Suppressor macrophage treated with lipopolysaccharide for 4 hours (primary cell): ENCODE measurements around the gene TMEM186.
"Not testable (repeated sequence)": the region's sequence is repeated elsewhere in the genome, so short reads cannot be mapped to it uniquely, and the experiment has no call there.

ENCODE experiments used
- DNase-seq: peaks from one replicate; pipeline ENCODE4 v3.0.0-alpha.2; 2020

TMEM186 gene

GRCh38 chr16:8797364-8798173 lies at the start of gene TMEM186, which contains the start of gene PMM2:
TSS of gene TMEM186 (minus strand) at chr16:8797639. CDS start at chr16:8797614, 25 bp downstream.
TSS of gene PMM2 (plus strand) at chr16:8797839. CDS start at chr16:8797883, 44 bp downstream.
- peak; percentile 98 for DNase-seq

- DNase-seq: no peak
These were observed 49.7 kb upstream of the TMEM186 start for GRCh38 chr16:8847145-8847544.

- no peak for DNase-seq
These were observed 49.0 kb upstream of the TMEM186 start for GRCh38 chr16:8846401-8846932.

GRCh38 chr16:8845699-8846298 lies 48.4 kb upstream of the TMEM186 start:
- no peak for DNase-seq

GRCh38 chr16:8843296-8843695 lies 45.9 kb upstream of the TMEM186 start:
- DNase-seq: not testable (repeated sequence)

GRCh38 chr16:8842016-8842415 lies 44.6 kb upstream of the TMEM186 start:
- DNase-seq: not testable (repeated sequence)

GRCh38 chr16:8837594-8837993 lies 40.2 kb upstream of the TMEM186 start:
- not testable (repeated sequence) for DNase-seq

- DNase-seq: not testable (repeated sequence)
These were observed 39.4 kb upstream of the TMEM186 start for GRCh38 chr16:8836797-8837196.

- DNase-seq: no peak
These were observed 35.3 kb upstream of the TMEM186 start for GRCh38 chr16:8832717-8833105.

- DNase-seq: no peak
These were observed 34.7 kb upstream of the TMEM186 start for GRCh38 chr16:8831871-8832716.

GRCh38 chr16:8831450-8831849 lies 34.0 kb upstream of the TMEM186 start:
- no peak for DNase-seq

GRCh38 chr16:8828541-8829165 lies 31.2 kb upstream of the TMEM186 start:
- no peak for DNase-seq

- DNase-seq: no peak
These were observed 28.9 kb upstream of the TMEM186 start for GRCh38 chr16:8826278-8826879.

- no peak for DNase-seq
These were observed 25.0 kb upstream of the TMEM186 start for GRCh38 chr16:8822403-8822802.

GRCh38 chr16:8819411-8820034 lies 22.1 kb upstream of the TMEM186 start:
- no peak for DNase-seq

- no peak for DNase-seq
These were observed 21.2 kb upstream of the TMEM186 start for GRCh38 chr16:8818504-8819270.

GRCh38 chr16:8816967-8817655 lies 19.7 kb upstream of the TMEM186 start:
- no peak for DNase-seq

- DNase-seq: no peak
These were observed 16.8 kb upstream of the TMEM186 start for GRCh38 chr16:8814095-8814806.

- no peak for DNase-seq
These were observed 14.9 kb upstream of the TMEM186 start for GRCh38 chr16:8812162-8812843.
